Measurements from ENCODE around the gene PLD6.

PLD6 gene

DNA sequence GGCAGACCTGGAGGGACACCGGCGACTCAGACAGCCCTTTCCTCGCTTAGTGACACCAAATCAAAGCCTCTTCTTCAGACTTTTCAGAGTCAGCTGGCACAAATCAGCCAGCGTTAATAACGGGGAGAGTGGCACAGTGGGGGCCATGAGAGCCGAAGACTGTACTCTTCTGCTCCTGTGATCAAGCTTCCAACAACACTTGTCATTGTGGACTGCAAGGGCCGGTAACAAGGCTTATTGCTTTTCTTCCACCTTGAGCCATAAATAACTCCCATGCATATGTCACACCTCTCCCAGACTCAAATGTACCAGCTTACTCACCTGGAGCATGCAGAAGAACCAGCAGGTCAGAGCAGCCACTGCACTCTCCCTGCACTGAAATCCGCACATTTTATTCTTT, 18.0 kb upstream of the PLD6 start:
- Histone ChIP-seq H3K27me3 (ENCODE audit: control insufficient read depth, insufficient read depth, low read length) (no peaks in the 10 kb centered on the region), H3K4me3 (ENCODE audit: low read length) (no peak overlapping the region), H3K27ac (ENCODE audit: low read length) (no peak overlapping the region), H3K9ac (ENCODE audit: low read length) (no peak overlapping the region), H3K4me1 (ENCODE audit: control insufficient read depth, low read depth, low read length) (no peaks in the 10 kb centered on the region), H3K9me3 (ENCODE audit: control insufficient read depth, low read depth, low read length) (no peaks in the 10 kb centered on the region), H3K36me3 (ENCODE audit: control insufficient read depth, low read depth, low read length) (peaks cover 88% of the 10 kb centered on the region)

DNA sequence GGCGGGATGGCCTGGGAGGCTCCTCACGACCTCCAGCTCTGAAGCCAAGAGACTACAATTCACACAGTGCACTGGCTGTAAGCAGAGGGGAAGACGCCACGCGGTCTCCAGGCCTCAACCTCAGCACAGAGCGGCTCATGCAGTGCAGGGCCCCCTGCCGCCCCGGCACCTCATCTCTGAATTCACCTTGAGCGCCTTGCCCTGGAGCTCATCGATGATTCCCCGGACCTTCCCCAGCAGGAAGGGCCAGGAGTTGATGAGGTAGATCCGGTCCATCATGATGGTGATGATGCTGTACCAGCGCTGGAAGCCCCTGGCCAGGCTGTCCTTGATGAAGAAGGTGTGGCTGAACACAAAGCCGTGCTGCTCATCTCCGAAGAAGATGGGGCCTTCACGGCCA, 17.6 kb upstream of the PLD6 start:
- Histone ChIP-seq H3K36me3 (ENCODE audit: control insufficient read depth, low read depth, low read length) (peaks cover 88% of the 10 kb centered on the region), H3K27ac (ENCODE audit: low read length) (no peak overlapping the region), H3K9me3 (ENCODE audit: control insufficient read depth, low read depth, low read length) (no peaks in the 10 kb centered on the region), H3K27me3 (ENCODE audit: control insufficient read depth, insufficient read depth, low read length) (no peaks in the 10 kb centered on the region), H3K4me3 (ENCODE audit: low read length) (no peak overlapping the region), H3K9ac (ENCODE audit: low read length) (no peak overlapping the region), H3K4me1 (ENCODE audit: control insufficient read depth, low read depth, low read length) (no peaks in the 10 kb centered on the region)

DNA sequence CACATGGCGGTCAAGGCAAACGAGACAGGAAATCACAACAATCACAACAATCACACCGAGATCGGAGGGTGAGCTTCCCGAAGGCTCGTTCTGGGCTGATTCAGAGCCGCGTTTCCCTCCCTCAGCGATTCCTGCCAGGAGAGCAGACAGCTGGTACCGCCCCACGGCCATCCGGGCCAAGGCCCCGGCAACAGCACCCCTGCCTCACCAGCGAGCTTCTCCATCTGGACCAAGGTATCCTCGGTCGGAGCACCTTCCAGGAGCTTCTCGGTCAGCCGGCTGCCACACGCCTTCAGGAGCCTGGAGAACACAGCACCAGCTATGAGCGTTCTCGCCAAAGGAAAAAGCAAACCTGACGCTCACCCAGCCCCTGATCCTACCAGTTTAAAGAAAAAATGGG, 15.2 kb upstream of the PLD6 start:
- no peak overlapping the region for H3K27ac ChIP-seq (ENCODE audit: low read length)
- H3K4me1 ChIP-seq (ENCODE audit: control insufficient read depth, low read depth, low read length) = no peaks in the 10 kb centered on the region
- no peaks in the 10 kb centered on the region for H3K9me3 ChIP-seq (ENCODE audit: control insufficient read depth, low read depth, low read length)
- no peaks in the 10 kb centered on the region for H3K27me3 ChIP-seq (ENCODE audit: control insufficient read depth, insufficient read depth, low read length)
- H3K36me3 ChIP-seq (ENCODE audit: control insufficient read depth, low read depth, low read length) = peaks cover 89% of the 10 kb centered on the region
- no peak overlapping the region for H3K9ac ChIP-seq (ENCODE audit: low read length)
- H3K4me3 ChIP-seq (ENCODE audit: low read length) = no peak overlapping the region

DNA sequence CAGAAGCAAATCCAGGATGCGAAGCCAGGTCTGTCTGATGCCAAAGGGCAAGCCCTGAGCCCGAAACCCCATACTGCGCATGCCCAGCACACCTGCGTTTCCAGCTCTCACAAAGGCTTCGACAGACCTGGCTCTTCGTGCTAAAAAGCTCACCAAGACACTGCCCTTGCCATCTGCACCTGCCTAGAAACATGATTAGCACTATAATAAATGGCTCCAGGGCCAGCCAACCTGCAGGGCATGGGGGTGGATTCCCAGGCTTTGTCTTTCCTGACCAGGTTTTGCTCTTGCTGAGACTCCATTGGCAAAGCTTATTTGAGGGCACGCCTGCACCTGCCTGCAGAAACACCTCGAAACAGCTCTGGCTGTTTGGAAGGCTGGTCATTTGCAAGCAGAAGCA, 14.4 kb upstream of the PLD6 start:
- no peak overlapping the region for H3K9ac ChIP-seq (ENCODE audit: low read length)
- H3K36me3 ChIP-seq (ENCODE audit: control insufficient read depth, low read depth, low read length) = peaks cover 88% of the 10 kb centered on the region

DNA sequence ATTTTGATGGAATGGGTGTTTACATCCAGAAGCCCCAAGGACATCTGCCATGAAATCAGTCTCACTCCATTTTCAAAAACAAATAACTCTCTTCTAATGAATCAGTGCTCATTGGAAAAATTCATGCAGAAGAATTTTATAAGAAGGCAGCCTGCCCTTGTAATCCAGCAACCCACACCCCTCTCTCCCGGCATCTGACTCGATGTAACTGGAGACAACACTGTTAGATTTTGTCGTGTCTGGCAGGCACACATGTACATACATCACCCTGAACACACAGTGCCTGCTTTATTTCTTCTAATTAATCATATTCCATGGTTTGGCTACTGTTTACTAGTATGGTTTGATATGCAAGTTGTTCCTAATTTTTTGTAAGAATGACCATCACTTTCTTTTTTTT, 11.9 kb upstream of the PLD6 start:
- Histone ChIP-seq H3K36me3 (ENCODE audit: control insufficient read depth, low read depth, low read length) (peaks cover 82% of the 10 kb centered on the region), H3K4me1 (ENCODE audit: control insufficient read depth, low read depth, low read length) (no peaks in the 10 kb centered on the region), H3K4me3 (ENCODE audit: low read length) (no peak overlapping the region), H3K27ac (ENCODE audit: low read length) (no peak overlapping the region), H3K9ac (ENCODE audit: low read length) (no peak overlapping the region), H3K9me3 (ENCODE audit: control insufficient read depth, low read depth, low read length) (no peaks in the 10 kb centered on the region), H3K27me3 (ENCODE audit: control insufficient read depth, insufficient read depth, low read length) (no peaks in the 10 kb centered on the region)

More for the DNA sequence above, 14.4 kb upstream of the PLD6 start:
- no peak overlapping the region for H3K27ac ChIP-seq (ENCODE audit: low read length)
- H3K27me3 ChIP-seq (ENCODE audit: control insufficient read depth, insufficient read depth, low read length) = no peaks in the 10 kb centered on the region
- no peak overlapping the region for H3K4me3 ChIP-seq (ENCODE audit: low read length)
- no peaks in the 10 kb centered on the region for H3K4me1 ChIP-seq (ENCODE audit: control insufficient read depth, low read depth, low read length)
- H3K9me3 ChIP-seq (ENCODE audit: control insufficient read depth, low read depth, low read length) = no peaks in the 10 kb centered on the region

DNA sequence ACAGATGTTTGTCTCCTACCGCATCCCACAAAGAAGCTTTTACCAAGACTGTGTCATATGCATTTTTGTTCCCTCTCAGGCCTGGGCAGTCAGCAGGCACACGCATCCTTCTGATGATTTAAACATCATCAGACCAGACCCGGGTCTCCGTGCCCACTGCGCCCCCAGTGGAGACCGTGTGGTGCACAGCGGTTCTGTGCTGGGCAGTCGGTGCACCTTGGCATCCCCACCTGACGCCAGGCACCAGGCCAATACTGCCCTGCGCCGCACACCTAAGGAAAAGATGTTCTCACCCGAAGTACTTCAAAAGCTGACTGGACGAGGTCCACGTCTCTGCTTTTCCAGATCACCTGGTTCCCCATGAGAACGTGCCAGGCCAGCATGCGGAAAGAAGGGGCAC, 10.6 kb upstream of the PLD6 start:
- H3K36me3 ChIP-seq (ENCODE audit: control insufficient read depth, low read depth, low read length) = peaks cover 76% of the 10 kb centered on the region
- H3K27me3 ChIP-seq (ENCODE audit: control insufficient read depth, insufficient read depth, low read length) = no peaks in the 10 kb centered on the region
- no peak overlapping the region for H3K27ac ChIP-seq (ENCODE audit: low read length)
- no peak overlapping the region for H3K9ac ChIP-seq (ENCODE audit: low read length)
- no peaks in the 10 kb centered on the region for H3K9me3 ChIP-seq (ENCODE audit: control insufficient read depth, low read depth, low read length)
- no peak overlapping the region for H3K4me3 ChIP-seq (ENCODE audit: low read length)
- H3K4me1 ChIP-seq (ENCODE audit: control insufficient read depth, low read depth, low read length) = no peaks in the 10 kb centered on the region

DNA sequence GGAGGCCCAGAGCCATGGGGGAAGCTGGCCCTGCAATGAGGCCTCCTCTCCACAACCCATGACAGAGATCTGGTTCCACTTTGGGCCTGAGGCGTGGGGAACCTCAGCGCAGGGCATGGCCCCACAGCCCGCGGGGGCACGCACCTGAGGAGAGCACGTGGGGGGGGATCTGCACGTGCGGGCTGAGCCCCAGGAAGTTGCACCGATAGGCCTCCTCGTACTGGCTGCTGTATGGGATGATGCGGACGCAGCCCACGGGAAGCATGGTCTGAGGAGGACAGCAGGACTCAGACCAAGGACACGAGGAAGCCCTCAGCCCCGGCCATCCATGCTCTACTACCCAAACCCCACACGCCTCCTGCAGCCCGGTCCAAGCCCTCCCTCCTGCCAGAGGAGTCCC, 10.1 kb upstream of the PLD6 start:
- Histone ChIP-seq H3K36me3 (ENCODE audit: control insufficient read depth, low read depth, low read length) (peaks cover 70% of the 10 kb centered on the region), H3K4me3 (ENCODE audit: low read length) (no peak overlapping the region), H3K9me3 (ENCODE audit: control insufficient read depth, low read depth, low read length) (no peaks in the 10 kb centered on the region), H3K4me1 (ENCODE audit: control insufficient read depth, low read depth, low read length) (no peaks in the 10 kb centered on the region), H3K27me3 (ENCODE audit: control insufficient read depth, insufficient read depth, low read length) (no peaks in the 10 kb centered on the region), H3K9ac (ENCODE audit: low read length) (no peak overlapping the region), H3K27ac (ENCODE audit: low read length) (no peak overlapping the region)

DNA sequence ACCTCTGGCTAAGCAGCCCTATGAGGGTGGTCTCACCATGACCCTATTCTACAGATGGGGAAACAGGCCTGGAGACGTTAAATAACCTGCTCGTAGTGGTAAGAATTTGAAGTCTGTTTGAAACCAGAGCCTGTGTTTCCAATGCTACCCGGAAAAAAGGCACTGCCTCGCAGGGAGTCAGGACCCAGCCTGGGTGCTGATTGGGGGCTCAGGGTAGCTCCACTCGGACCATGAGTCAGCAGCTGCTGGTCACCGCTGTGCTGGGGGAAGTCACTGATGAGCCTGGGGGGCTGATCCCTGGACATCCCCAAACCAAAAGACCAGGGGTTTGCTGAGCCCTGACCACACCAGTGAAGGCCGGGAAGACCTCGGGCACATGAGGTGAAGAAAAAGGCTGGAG, 9.4 kb upstream of the PLD6 start:
- Histone ChIP-seq H3K9me3 (ENCODE audit: control insufficient read depth, low read depth, low read length) (no peaks in the 10 kb centered on the region), H3K4me3 (ENCODE audit: low read length) (no peak overlapping the region), H3K36me3 (ENCODE audit: control insufficient read depth, low read depth, low read length) (peaks cover 64% of the 10 kb centered on the region), H3K27ac (ENCODE audit: low read length) (no peak overlapping the region), H3K27me3 (ENCODE audit: control insufficient read depth, insufficient read depth, low read length) (no peaks in the 10 kb centered on the region), H3K9ac (ENCODE audit: low read length) (no peak overlapping the region), H3K4me1 (ENCODE audit: control insufficient read depth, low read depth, low read length) (no peaks in the 10 kb centered on the region)

DNA sequence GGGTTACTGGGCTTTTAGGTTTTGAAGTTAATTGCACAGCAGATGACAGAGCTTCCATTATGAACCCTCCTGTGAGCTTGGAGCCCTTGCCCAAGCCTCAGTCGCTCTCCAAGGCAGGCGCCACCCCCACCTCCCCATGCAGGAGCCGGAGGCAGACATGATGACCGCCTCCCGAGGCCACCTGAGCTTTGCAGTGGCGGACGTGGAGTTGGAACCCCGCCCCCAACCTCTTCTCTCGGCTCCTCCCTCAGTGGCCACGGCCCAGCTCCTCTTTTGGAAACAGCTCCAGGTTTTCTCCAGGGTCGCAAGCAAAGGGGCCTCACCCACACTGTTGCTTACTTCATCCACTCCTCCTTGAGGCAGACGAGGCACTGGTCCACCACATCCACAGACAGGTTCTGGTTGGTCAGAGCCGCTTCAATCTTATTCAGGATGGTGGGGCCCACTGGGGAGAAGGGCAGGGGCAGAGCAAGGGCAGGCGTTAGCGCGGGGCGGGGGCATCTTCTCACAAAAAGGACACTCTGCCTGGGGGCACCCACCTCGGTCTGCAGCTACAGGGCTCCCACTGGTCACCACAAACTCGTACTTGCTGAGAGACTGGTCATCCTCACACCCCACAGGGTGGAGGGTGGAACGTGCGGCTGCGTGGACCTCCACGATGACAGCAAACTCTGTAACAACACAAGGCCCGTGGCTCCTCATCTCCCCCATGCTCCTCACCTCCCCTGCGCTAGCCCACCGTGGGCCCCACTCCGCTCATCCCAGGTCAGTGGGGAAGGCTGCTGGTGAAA, 8.7 kb upstream of the PLD6 start:
- Histone ChIP-seq H3K27me3 (ENCODE audit: control insufficient read depth, insufficient read depth, low read length) (no peaks in the 10 kb centered on the region), H3K36me3 (ENCODE audit: control insufficient read depth, low read depth, low read length) (peaks cover 58% of the 10 kb centered on the region), H3K4me3 (ENCODE audit: low read length) (no peak overlapping the region), H3K27ac (ENCODE audit: low read length) (no peak overlapping the region), H3K4me1 (ENCODE audit: control insufficient read depth, low read depth, low read length) (no peaks in the 10 kb centered on the region), H3K9ac (ENCODE audit: low read length) (no peak overlapping the region), H3K9me3 (ENCODE audit: control insufficient read depth, low read depth, low read length) (no peaks in the 10 kb centered on the region)

DNA sequence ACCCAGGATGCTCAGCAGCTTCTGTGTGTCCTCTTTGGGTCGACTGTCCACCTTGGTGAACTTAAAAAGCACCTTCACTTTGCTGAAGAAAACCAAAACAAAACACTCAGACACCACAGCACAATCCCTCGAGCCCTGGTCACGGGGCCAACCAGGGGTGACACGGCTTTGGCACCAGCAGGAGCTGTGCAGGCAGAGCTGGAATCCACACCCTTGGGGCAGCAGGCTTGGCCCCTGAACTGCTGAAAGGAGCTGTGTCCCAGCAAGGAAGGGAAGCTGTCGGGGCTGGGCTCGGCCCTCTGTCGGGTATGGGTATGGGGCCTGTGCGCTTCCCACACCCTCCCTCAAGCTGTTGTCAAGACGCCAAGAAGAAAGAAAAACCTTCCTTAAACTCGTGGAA, 7.6 kb upstream of the PLD6 start:
- Histone ChIP-seq H3K9ac (ENCODE audit: low read length) (no peak overlapping the region), H3K4me1 (ENCODE audit: control insufficient read depth, low read depth, low read length) (no peaks in the 10 kb centered on the region), H3K4me3 (ENCODE audit: low read length) (no peak overlapping the region), H3K27me3 (ENCODE audit: control insufficient read depth, insufficient read depth, low read length) (no peaks in the 10 kb centered on the region), H3K9me3 (ENCODE audit: control insufficient read depth, low read depth, low read length) (no peaks in the 10 kb centered on the region), H3K27ac (ENCODE audit: low read length) (no peak overlapping the region), H3K36me3 (ENCODE audit: control insufficient read depth, low read depth, low read length) (peaks cover 54% of the 10 kb centered on the region)

DNA sequence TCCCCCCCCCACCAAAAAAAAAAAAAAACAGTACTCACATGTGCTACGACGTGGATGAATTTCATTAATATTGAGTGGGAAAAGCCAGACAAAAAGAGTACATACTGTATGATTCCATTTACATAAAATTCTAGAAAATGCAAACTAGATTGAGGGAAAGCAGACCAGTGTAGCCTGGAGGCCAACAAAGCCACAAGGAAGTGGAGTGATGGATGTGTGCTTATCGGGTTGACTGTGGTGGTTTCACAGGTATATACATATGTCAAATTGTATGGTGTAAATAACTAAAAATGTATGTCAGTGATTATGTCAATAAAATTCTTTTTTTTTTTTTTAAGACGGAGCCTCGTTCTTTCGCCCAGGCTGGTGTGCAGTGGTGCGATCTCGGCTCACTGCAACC, 1.9 kb upstream of the PLD6 start:
- peaks cover 5% of the 10 kb centered on the region for H3K36me3 ChIP-seq (ENCODE audit: control insufficient read depth, low read depth, low read length)
- H3K9ac ChIP-seq (ENCODE audit: low read length) = no peak overlapping the region
- H3K9me3 ChIP-seq (ENCODE audit: control insufficient read depth, low read depth, low read length) = no peaks in the 10 kb centered on the region
- no peak overlapping the region for H3K27ac ChIP-seq (ENCODE audit: low read length)
- no peaks in the 10 kb centered on the region for H3K4me1 ChIP-seq (ENCODE audit: control insufficient read depth, low read depth, low read length)
- H3K4me3 ChIP-seq (ENCODE audit: low read length) = no peak overlapping the region
- H3K27me3 ChIP-seq (ENCODE audit: control insufficient read depth, insufficient read depth, low read length) = no peaks in the 10 kb centered on the region

DNA sequence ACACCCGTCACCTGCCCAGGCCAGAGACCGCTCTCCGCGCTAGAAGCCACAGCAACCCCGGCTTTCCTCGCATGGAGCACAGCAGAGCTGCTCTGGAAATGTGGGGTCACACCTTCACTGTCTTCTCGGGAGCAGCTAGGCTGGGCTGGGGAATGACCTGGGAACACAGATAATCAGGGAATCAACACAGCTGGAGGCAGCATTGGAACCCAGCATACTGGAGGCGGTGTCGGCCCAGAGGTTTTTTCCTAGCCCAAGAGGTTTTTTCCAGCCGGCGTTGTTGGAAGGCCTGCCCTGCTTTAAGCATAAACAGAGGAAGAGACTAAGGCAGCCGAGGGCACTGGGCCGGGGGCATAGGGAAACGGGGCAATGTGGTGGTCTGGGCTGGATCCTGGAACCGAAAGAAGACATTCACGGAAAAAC, 791 bp upstream of the PLD6 start:
- Histone ChIP-seq H3K27ac (ENCODE audit: low read length) (no peak overlapping the region), H3K4me1 (ENCODE audit: control insufficient read depth, low read depth, low read length) (no peaks in the 10 kb centered on the region), H3K9ac (ENCODE audit: low read length) (no peak overlapping the region), H3K4me3 (ENCODE audit: low read length) (no peak overlapping the region), H3K36me3 (ENCODE audit: control insufficient read depth, low read depth, low read length) (no peaks in the 10 kb centered on the region), H3K27me3 (ENCODE audit: control insufficient read depth, insufficient read depth, low read length) (no peaks in the 10 kb centered on the region), H3K9me3 (ENCODE audit: control insufficient read depth, low read depth, low read length) (no peaks in the 10 kb centered on the region)
